NCI-H2029 treated with DMSO at 0.1 percent for 48 hours (cell line): ENCODE data around the gene ERFL.
"Not testable (repeated sequence)": the region's sequence is repeated elsewhere in the genome, so short reads cannot be mapped to it uniquely, and the experiment has no call there.

ENCODE experiments used
- DNase-seq: peaks from one replicate; lab custom pipeline; 2025; lab: John Stamatoyannopoulos, UW

The ERFL gene

GRCh38 chr19:41926763-41927496, 1.3 kb downstream of the ERFL start:
- no peak for DNase-seq

- no peak for DNase-seq
Measured at GRCh38 chr19:41926028-41926762, 2.1 kb downstream of the ERFL start.

GRCh38 chr19:41925208-41926003, 2.8 kb downstream of the ERFL start:
- DNase-seq, result no peak

- no peak for DNase-seq
Measured at GRCh38 chr19:41924151-41925145, 3.8 kb downstream of the ERFL start.

GRCh38 chr19:41923045-41923788, 5.0 kb downstream of the ERFL start:
- no peak for DNase-seq

GRCh38 chr19:41922585-41922984, 5.7 kb downstream of the ERFL start:
- DNase-seq, result no peak

GRCh38 chr19:41921577-41922576, 6.4 kb downstream of the ERFL start:
- DNase-seq, result no peak

GRCh38 chr19:41920882-41921576, 7.2 kb downstream of the ERFL start:
- DNase-seq, result no peak

- DNase-seq, result no peak
Measured at GRCh38 chr19:41919948-41920712, 8.1 kb downstream of the ERFL start.

- no peak for DNase-seq
Measured at GRCh38 chr19:41918653-41919244, 9.5 kb downstream of the ERFL start.

- no peak for DNase-seq
Measured at GRCh38 chr19:41918095-41918494, 10.2 kb downstream of the ERFL start.

- no peak for DNase-seq
Measured at GRCh38 chr19:41917676-41918075, 10.6 kb downstream of the ERFL start.

GRCh38 chr19:41915776-41916414, 12.4 kb downstream of the ERFL start:
- DNase-seq, result no peak

GRCh38 chr19:41915021-41915775, 13.1 kb downstream of the ERFL start:
- DNase-seq, result no peak

- DNase-seq, result not testable (repeated sequence)
Measured at GRCh38 chr19:41914424-41914834, 13.8 kb downstream of the ERFL start.
